GM10266 (cell line): ENCODE results near the gene NMNAT1.
A peak's percentile ranks its signal among the peaks of the same experiment; 100 is the strongest.

Experiments
- DNase-seq: peaks from one replicate; pipeline ENCODE4 v3.0.0; 2012; ENCODE audit errors: extremely low spot score
- CTCF ChIP-seq: IDR thresholded peaks from 2 replicates; pipeline ENCODE4 v1.5.1; 2012; ENCODE audit warnings: mild to moderate bottlenecking, low read depth; ENCODE audit not compliant: control insufficient read depth, insufficient read depth; ENCODE audit errors: missing control alignments

Gene NMNAT1

GRCh38 chr1:9904596-9904995, 38.7 kb upstream of the NMNAT1 start:
- TF ChIP-seq CTCF, result no peak
- no peak for DNase-seq

- TF ChIP-seq CTCF, result no peak
- DNase-seq, result no peak
Observed at GRCh38 chr1:9905010-9905409, 38.3 kb upstream of the NMNAT1 start.

- TF ChIP-seq CTCF, result no peak
- no peak for DNase-seq
Observed at GRCh38 chr1:9906466-9906865, 36.8 kb upstream of the NMNAT1 start.

- no peak for TF ChIP-seq CTCF
- no peak for DNase-seq
Observed at GRCh38 chr1:9907441-9907840, 35.8 kb upstream of the NMNAT1 start.

- DNase-seq, result no peak
- no peak for TF ChIP-seq CTCF
Observed at GRCh38 chr1:9908871-9909233, 34.4 kb upstream of the NMNAT1 start.

GRCh38 chr1:9909234-9910046, 33.8 kb upstream of the NMNAT1 start:
- DNase-seq, result peak; percentile 37
- TF ChIP-seq CTCF, result no peak

GRCh38 chr1:9910076-9910422, 33.2 kb upstream of the NMNAT1 start, which contains the start of gene CTNNBIP1:
TSS of gene CTNNBIP1 (minus strand) at chr1:9910269. CDS start at chr1:9872064, 38,205 bp downstream.
- TF ChIP-seq CTCF, result no peak
- DNase-seq, result no peak
